Activated naive CD4-positive, alpha-beta T cell treated with anti-CD3 and anti-CD28 coated beads, Interleukin-2, amount 50 U/mL, for 72 hours (primary cell): ENCODE measurements around the gene WWC2. TPM values are rescaled to one million over a fixed set of nuclear protein-coding genes. Genes with fewer than 3 reads are reported as not detected.

Experiments used
- ATAC-seq, 2 donors: fragments of 150-1000 bp; cut with Tn5 transposase; 2 replicates each; pipeline ENCODE4 v1.10.0; 2021; ENCODE audit warnings: mild to moderate bottlenecking in 2 of 2, moderate library complexity in 2 of 2
- DNase-seq, 2 donors: peaks; one replicate each; pipeline ENCODE4 v3.0.0; 2021 to 2022; ENCODE audit warnings: low spot score in 2 of 2
- H3K27ac Mint-ChIP-seq, 2 donors: one replicate each; pipeline ENCODE4 v1.8.0; 2022; ENCODE audit warnings: mild to moderate bottlenecking in 2 of 2, mixed read lengths in 2 of 2
- H3K36me3 Mint-ChIP-seq, 2 donors: one replicate each; pipeline ENCODE4 v1.8.0; 2022; ENCODE audit warnings: mixed read lengths in 2 of 2
- H3K9me3 Mint-ChIP-seq, 2 donors: one replicate each; pipeline ENCODE4 v1.8.0; 2022; ENCODE audit warnings: mixed read lengths in 2 of 2
- total RNA-seq, 2 donors: library from RNA; stranded (reverse); gene quantifications; one replicate each; pipeline ENCODE4 v1.2.3, GENCODE V29; 2022

The WWC2 gene
- total RNA-seq, 2 donors from 2014 or later = 3.1 to 3.8 TPM

GRCh38 chr4:183348136-183348535 is 249.1 kb downstream of the WWC2 start:
- DNase-seq (no peak), ATAC-seq (no peak)
- H3K9me3 Mint-ChIP-seq = peaks cover 0 to 3% of the 10 kb centered on the region in 2 donors
- no peaks in the 10 kb centered on the region for H3K36me3 Mint-ChIP-seq
- H3K27ac Mint-ChIP-seq = no peak overlapping the region

- H3K27ac Mint-ChIP-seq = no peak overlapping the region
- peak in 1 of 2 donors; percentile 38 for DNase-seq
- peaks cover 0 to 3% of the 10 kb centered on the region in 2 donors for H3K9me3 Mint-ChIP-seq
- peak; percentile 89 to 91 for ATAC-seq
- no peaks in the 10 kb centered on the region for H3K36me3 Mint-ChIP-seq
These were observed 249.9 kb downstream of the WWC2 start for GRCh38 chr4:183348706-183349659.

GRCh38 chr4:183349673-183350072 is 250.6 kb downstream of the WWC2 start:
- Mint-ChIP-seq H3K27ac (no peak overlapping the region), H3K9me3 (peaks cover 0 to 3% of the 10 kb centered on the region in 2 donors), H3K36me3 (no peaks in the 10 kb centered on the region)
- DNase-seq (no peak), ATAC-seq (no peak)

GRCh38 chr4:183350317-183351071 is 251.4 kb downstream of the WWC2 start:
- ATAC-seq (no peak), DNase-seq (no peak)
- H3K36me3 Mint-ChIP-seq = no peaks in the 10 kb centered on the region
- peaks cover 0 to 3% of the 10 kb centered on the region in 2 donors for H3K9me3 Mint-ChIP-seq
- peak overlapping the region in 1 of 2 donors; percentile 37 for H3K27ac Mint-ChIP-seq

- ATAC-seq = no peak
- H3K27ac Mint-ChIP-seq = no peak overlapping the region
- no peaks in the 10 kb centered on the region for H3K36me3 Mint-ChIP-seq
- peaks cover 0 to 3% of the 10 kb centered on the region in 2 donors for H3K9me3 Mint-ChIP-seq
- DNase-seq = no peak
These were observed 253.5 kb downstream of the WWC2 start for GRCh38 chr4:183352546-183352945.

GRCh38 chr4:183353557-183353956 is 254.5 kb downstream of the WWC2 start:
- H3K9me3 Mint-ChIP-seq = peaks cover 0 to 3% of the 10 kb centered on the region in 2 donors
- no peak for ATAC-seq
- no peak overlapping the region for H3K27ac Mint-ChIP-seq

GRCh38 chr4:183354219-183354618 is 255.2 kb downstream of the WWC2 start:
- no peak overlapping the region for H3K27ac Mint-ChIP-seq
- ATAC-seq (no peak), DNase-seq (no peak)
- H3K36me3 Mint-ChIP-seq = no peaks in the 10 kb centered on the region
- H3K9me3 Mint-ChIP-seq = peaks cover 0 to 3% of the 10 kb centered on the region in 2 donors

More at GRCh38 chr4:183353557-183353956, 254.5 kb downstream of the WWC2 start:
- H3K36me3 Mint-ChIP-seq = no peaks in the 10 kb centered on the region
- no peak for DNase-seq

GRCh38 chr4:183355405-183355804 is 256.3 kb downstream of the WWC2 start:
- Mint-ChIP-seq H3K36me3 (no peaks in the 10 kb centered on the region), H3K27ac (no peak overlapping the region), H3K9me3 (peaks cover 0 to 2% of the 10 kb centered on the region in 2 donors)
- ATAC-seq (no peak), DNase-seq (no peak)

- no peaks in the 10 kb centered on the region for H3K9me3 Mint-ChIP-seq
- no peaks in the 10 kb centered on the region for H3K36me3 Mint-ChIP-seq
- DNase-seq (no peak), ATAC-seq (no peak)
- no peak overlapping the region for H3K27ac Mint-ChIP-seq
These were observed 257.2 kb downstream of the WWC2 start for GRCh38 chr4:183356173-183356830.

- DNase-seq = no peak
- Mint-ChIP-seq H3K36me3 (no peaks in the 10 kb centered on the region), H3K27ac (no peak overlapping the region), H3K9me3 (no peaks in the 10 kb centered on the region)
- no peak for ATAC-seq
These were observed 258.0 kb downstream of the WWC2 start for GRCh38 chr4:183356931-183357675.

- ATAC-seq (no peak), DNase-seq (no peak)
- Mint-ChIP-seq H3K9me3 (no peaks in the 10 kb centered on the region), H3K27ac (no peak overlapping the region), H3K36me3 (no peaks in the 10 kb centered on the region)
These were observed 259.2 kb downstream of the WWC2 start for GRCh38 chr4:183358215-183358755.

- H3K9me3 Mint-ChIP-seq = no peaks in the 10 kb centered on the region
- ATAC-seq (no peak), DNase-seq (no peak)
- no peaks in the 10 kb centered on the region for H3K36me3 Mint-ChIP-seq
- no peak overlapping the region for H3K27ac Mint-ChIP-seq
These were observed 261.3 kb downstream of the WWC2 start for GRCh38 chr4:183360161-183360919.

GRCh38 chr4:183362036-183362435 is 263.0 kb downstream of the WWC2 start:
- ATAC-seq = no peak

GRCh38 chr4:183362916-183363542 is 264.0 kb downstream of the WWC2 start:
- no peaks in the 10 kb centered on the region for H3K9me3 Mint-ChIP-seq
- no peak for ATAC-seq
- H3K27ac Mint-ChIP-seq = no peak overlapping the region
- no peaks in the 10 kb centered on the region for H3K36me3 Mint-ChIP-seq
- DNase-seq = no peak

More at GRCh38 chr4:183362036-183362435, 263.0 kb downstream of the WWC2 start:
- no peaks in the 10 kb centered on the region for H3K9me3 Mint-ChIP-seq
- H3K36me3 Mint-ChIP-seq = no peaks in the 10 kb centered on the region
- no peak overlapping the region for H3K27ac Mint-ChIP-seq
- DNase-seq = no peak

GRCh38 chr4:183364025-183364424 is 265.0 kb downstream of the WWC2 start:
- DNase-seq = no peak
- ATAC-seq = no peak
- Mint-ChIP-seq H3K9me3 (no peaks in the 10 kb centered on the region), H3K36me3 (no peaks in the 10 kb centered on the region), H3K27ac (no peak overlapping the region)
